ENCODE data around the gene LIPN.

Gene LIPN

GRCh38 chr10:88813200-88813599 is 53.4 kb downstream of the LIPN start:
- Histone ChIP-seq H3K36me3 (no peaks in the 10 kb centered on the region), H3K9me3 (no peaks in the 10 kb centered on the region), H3K4me1 (no peaks in the 10 kb centered on the region), H3K27ac (no peak overlapping the region), H3K4me3 (no peak overlapping the region), H3K27me3 (peaks cover 0 to 8% of the 10 kb centered on the region in 2 donors)
- DNase-seq = no peak
- intact Hi-C loops (cut with DNase I; ENCODE audit: low total_unique reads) = no loop called here
- TF ChIP-seq, protein P1, sequence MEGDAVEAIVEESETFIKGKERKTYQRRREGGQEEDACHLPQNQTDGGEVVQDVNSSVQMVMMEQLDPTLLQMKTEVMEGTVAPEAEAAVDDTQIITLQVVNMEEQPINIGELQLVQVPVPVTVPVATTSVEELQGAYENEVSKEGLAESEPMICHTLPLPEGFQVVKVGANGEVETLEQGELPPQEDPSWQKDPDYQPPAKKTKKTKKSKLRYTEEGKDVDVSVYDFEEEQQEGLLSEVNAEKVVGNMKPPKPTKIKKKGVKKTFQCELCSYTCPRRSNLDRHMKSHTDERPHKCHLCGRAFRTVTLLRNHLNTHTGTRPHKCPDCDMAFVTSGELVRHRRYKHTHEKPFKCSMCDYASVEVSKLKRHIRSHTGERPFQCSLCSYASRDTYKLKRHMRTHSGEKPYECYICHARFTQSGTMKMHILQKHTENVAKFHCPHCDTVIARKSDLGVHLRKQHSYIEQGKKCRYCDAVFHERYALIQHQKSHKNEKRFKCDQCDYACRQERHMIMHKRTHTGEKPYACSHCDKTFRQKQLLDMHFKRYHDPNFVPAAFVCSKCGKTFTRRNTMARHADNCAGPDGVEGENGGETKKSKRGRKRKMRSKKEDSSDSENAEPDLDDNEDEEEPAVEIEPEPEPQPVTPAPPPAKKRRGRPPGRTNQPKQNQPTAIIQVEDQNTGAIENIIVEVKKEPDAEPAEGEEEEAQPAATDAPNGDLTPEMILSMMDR (IDR thresholded peaks at IDR 0.05) = no peak

- intact Hi-C loops (cut with DNase I; ENCODE audit: low total_unique reads) = no loop called here
- Histone ChIP-seq H3K36me3 (no peaks in the 10 kb centered on the region), H3K27ac (no peak overlapping the region), H3K9me3 (no peaks in the 10 kb centered on the region), H3K4me3 (no peak overlapping the region), H3K4me1 (no peaks in the 10 kb centered on the region), H3K27me3 (peaks cover 0 to 2% of the 10 kb centered on the region in 2 donors)
- TF ChIP-seq, protein P1 (IDR thresholded peaks at IDR 0.05) = no peak
- no peak for DNase-seq
These were observed 59.5 kb downstream of the LIPN start for GRCh38 chr10:88819290-88819689.

DNA sequence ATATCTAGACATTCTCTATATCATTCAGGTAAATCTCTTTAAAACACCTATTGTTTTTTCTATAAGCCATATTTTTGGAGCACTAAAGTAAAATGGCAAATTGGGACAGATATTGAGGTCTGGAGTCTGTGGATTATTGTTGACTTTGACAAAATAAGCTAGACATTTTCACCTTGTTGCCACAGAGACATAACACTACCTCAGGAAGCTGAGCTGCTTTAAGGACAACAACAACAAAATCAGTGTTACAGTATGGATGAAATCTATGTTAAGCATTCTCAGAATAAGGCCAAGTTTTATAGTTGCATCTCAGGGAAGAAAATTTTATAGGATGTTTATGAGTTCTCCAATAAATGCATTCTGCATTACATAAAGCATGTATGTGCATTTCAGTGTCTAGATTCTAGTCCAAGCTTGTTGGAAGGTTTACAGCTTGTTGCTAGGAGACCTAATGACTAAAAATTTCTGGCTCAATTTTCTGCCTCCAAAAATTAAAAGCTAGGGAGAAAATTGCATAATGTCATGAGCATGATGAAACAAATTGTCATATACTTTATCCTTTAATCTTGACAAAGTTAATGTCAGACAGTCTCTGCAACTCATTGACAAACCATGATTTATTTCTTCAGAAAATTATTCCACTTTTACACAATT is 61.1 kb downstream of the LIPN start:
- no peaks in the 10 kb centered on the region for H3K9me3 ChIP-seq
- DNase-seq = no peak
- no peak overlapping the region for H3K4me3 ChIP-seq
- no peaks in the 10 kb centered on the region for H3K4me1 ChIP-seq
- H3K27ac ChIP-seq = no peak overlapping the region
- H3K36me3 ChIP-seq = no peaks in the 10 kb centered on the region
- intact Hi-C loops (cut with DNase I; ENCODE audit: low total_unique reads) = no loop called here
- no peaks in the 10 kb centered on the region for H3K27me3 ChIP-seq
- TF ChIP-seq, protein P1 (IDR thresholded peaks at IDR 0.05) = no peak

DNA sequence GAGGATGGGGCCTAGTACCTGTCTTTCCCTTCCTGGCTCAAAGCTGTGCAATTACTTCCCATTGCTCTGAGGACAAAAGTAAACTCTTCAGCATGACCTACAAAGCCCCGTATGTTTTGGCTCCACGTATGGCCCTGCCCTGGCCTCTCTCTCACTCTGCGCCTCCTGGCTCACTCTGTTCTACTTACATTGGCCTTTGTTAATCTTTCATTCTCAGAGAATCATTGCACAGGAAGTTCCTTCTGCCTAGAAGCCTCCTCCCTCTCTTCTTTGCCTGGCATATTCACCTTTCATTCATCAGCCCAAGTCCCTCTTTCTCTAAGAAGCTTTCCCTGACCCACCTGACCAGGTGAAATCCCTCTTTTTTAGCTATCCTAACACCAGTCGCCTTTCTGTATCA is 66.6 kb downstream of the LIPN start:
- Histone ChIP-seq H3K27ac (no peak overlapping the region), H3K4me3 (no peak overlapping the region), H3K9me3 (no peaks in the 10 kb centered on the region), H3K36me3 (no peaks in the 10 kb centered on the region), H3K27me3 (no peaks in the 10 kb centered on the region), H3K4me1 (no peaks in the 10 kb centered on the region)
- TF ChIP-seq, protein P1 (IDR thresholded peaks at IDR 0.05) = no peak
- intact Hi-C loops (cut with DNase I; ENCODE audit: low total_unique reads) = no loop called here
- no peak for DNase-seq

- no peak overlapping the region for H3K27ac ChIP-seq
- H3K27me3 ChIP-seq = no peaks in the 10 kb centered on the region
- no peaks in the 10 kb centered on the region for H3K4me1 ChIP-seq
- intact Hi-C loops (cut with DNase I; ENCODE audit: low total_unique reads) = no loop called here
- TF ChIP-seq, protein P1 (IDR thresholded peaks at IDR 0.05) = no peak
- no peak for DNase-seq
- no peaks in the 10 kb centered on the region for H3K9me3 ChIP-seq
- H3K36me3 ChIP-seq = no peaks in the 10 kb centered on the region
- H3K4me3 ChIP-seq = no peak overlapping the region
These were observed 67.9 kb downstream of the LIPN start for GRCh38 chr10:88827671-88828070.

- Histone ChIP-seq H3K27me3 (no peaks in the 10 kb centered on the region), H3K9me3 (no peaks in the 10 kb centered on the region), H3K27ac (no peak overlapping the region), H3K4me1 (no peaks in the 10 kb centered on the region), H3K4me3 (no peak overlapping the region), H3K36me3 (no peaks in the 10 kb centered on the region)
- intact Hi-C loops (cut with DNase I; ENCODE audit: low total_unique reads) = no loop called here
- TF ChIP-seq, protein P1 (IDR thresholded peaks at IDR 0.05) = no peak
- no peak for DNase-seq
These were observed 68.5 kb downstream of the LIPN start for GRCh38 chr10:88828310-88828709.

All from tibial artery (tissue), 4 donors.